MCF 10A (cell line): ENCODE data around the gene KDM2A. TPM values are rescaled to one million over a fixed set of nuclear protein-coding genes. Genes with fewer than 3 reads are reported as not detected.

ENCODE experiments used
- BruUV-seq: library from RNA; stranded (reverse); fragments of 400-500 nt; replicated peaks from 2 replicates; lab custom pipeline; 2021; lab: Mats Ljungman, UMichigan
- CTCF ChIA-PET: fragments of 300-600 bp; sonication (Branson Sonifier 250); formaldehyde crosslinking; extraction: SDS; loops from one replicate; lab custom pipeline; 2021; ENCODE audit warnings: antibody characterized with exemption, inconsistent platforms; lab: Yijun Ruan, JAX
- POLR2A ChIA-PET: fragments of 300-600, 350-650 bp; sonication (Branson Sonifier 250); formaldehyde crosslinking; extraction: SDS; loops from one replicate; lab custom pipeline; 2020; ENCODE audit warnings: antibody characterized with exemption, inconsistent platforms; lab: Yijun Ruan, JAX
- DNase-seq: peaks from one replicate; pipeline ENCODE4 v3.0.0-alpha.2; 2018; ENCODE audit not compliant: unreplicated experiment
- H3K27ac Mint-ChIP-seq: one replicate; pipeline ENCODE4 v1.8.0; 2022; ENCODE audit warnings: mild to moderate bottlenecking, low read depth, mixed read lengths; ENCODE audit not compliant: unreplicated experiment
- H3K27me3 Mint-ChIP-seq: one replicate; pipeline ENCODE4 v1.8.0; 2022; ENCODE audit warnings: mixed read lengths; ENCODE audit not compliant: insufficient read depth, unreplicated experiment
- H3K36me3 Mint-ChIP-seq: one replicate; pipeline ENCODE4 v1.8.0; 2022; ENCODE audit warnings: mild to moderate bottlenecking, moderate library complexity, mixed read lengths; ENCODE audit not compliant: insufficient read depth, unreplicated experiment
- H3K4me1 Mint-ChIP-seq: one replicate; pipeline ENCODE4 v1.8.0; 2022; ENCODE audit warnings: mixed read lengths; ENCODE audit not compliant: insufficient read depth, unreplicated experiment
- H3K4me3 Mint-ChIP-seq: one replicate; pipeline ENCODE4 v1.8.0; 2022; ENCODE audit warnings: mild to moderate bottlenecking, moderate library complexity, mixed read lengths; ENCODE audit not compliant: unreplicated experiment
- H3K9me3 Mint-ChIP-seq: one replicate; pipeline ENCODE4 v1.8.0; 2022; ENCODE audit warnings: mixed read lengths; ENCODE audit not compliant: unreplicated experiment
- CTCF ChIP-seq: fragments of 200-600 bp; IDR thresholded peaks from one replicate; pipeline ENCODE4 v1.8.0; 2022; ENCODE audit warnings: antibody characterized with exemption, mild to moderate bottlenecking; ENCODE audit not compliant: unreplicated experiment
- intact Hi-C: fragments of 100-400 bp; cut with micrococcal nuclease; formaldehyde crosslinking; loops from 2 replicates; pipeline ENCODE4 v1.14.1; 2022
- total RNA-seq: library from RNA; stranded (reverse); gene quantifications from 2 replicates; pipeline ENCODE4 v1.2.3, GENCODE V29; 2022

KDM2A gene
- total RNA-seq, 1 experiment from 2014 or later, result 63.8 TPM

GRCh38 chr11:67306769-67307544 lies 187.9 kb downstream of the KDM2A start:
- no peak for DNase-seq
- ChIA-PET POLR2A (interaction anchor here (0.6 kb wide), 1 partner anchor 60 kb away, joined by 3 read pairs; no protein-coding TSS in a partner anchor), CTCF (interaction anchor here (0.7 to 1.4 kb wide), 2 partner anchors 45 to 75 kb away, joined by 3 read pairs; no protein-coding TSS in a partner anchor)
- Mint-ChIP-seq H3K9me3 (no peaks in the 10 kb centered on the region), H3K4me1 (peaks cover 24% of the 10 kb centered on the region), H3K36me3 (peaks cover 38% of the 10 kb centered on the region), H3K27me3 (no peaks in the 10 kb centered on the region), H3K4me3 (no peak overlapping the region), H3K27ac (no peak overlapping the region)
- BruUV-seq, result no TSS peak
- intact Hi-C loops, result no loop called here
- TF ChIP-seq CTCF, result no peak

GRCh38 chr11:67307545-67308001 lies 188.5 kb downstream of the KDM2A start:
- Mint-ChIP-seq H3K4me1 (peaks cover 27% of the 10 kb centered on the region), H3K36me3 (peaks cover 42% of the 10 kb centered on the region), H3K9me3 (no peaks in the 10 kb centered on the region), H3K27me3 (no peaks in the 10 kb centered on the region), H3K4me3 (no peak overlapping the region), H3K27ac (no peak overlapping the region)
- CTCF ChIA-PET, result interaction anchor here (0.7 to 1.4 kb wide), 3 partner anchors 41 to 76 kb away, joined by 3 read pairs; partner anchors contain the start of gene GRK2
- DNase-seq, result no peak
- BruUV-seq, result no TSS peak
- intact Hi-C loops, result no loop called here
- no peak for TF ChIP-seq CTCF
- POLR2A ChIA-PET, result interaction anchor here (0.6 kb wide), 1 partner anchor 60 kb away, joined by 3 read pairs; no protein-coding TSS in a partner anchor

Other genes starting within 250 kb of the KDM2A start
- 27.0 and 37.7 TPM in 2 replicates for gene PC, start 160.9 kb upstream of the KDM2A start, total RNA-seq
- not detected in 2 replicates for gene C11orf86, start 144.0 kb upstream of the KDM2A start, total RNA-seq
- 0.44 and 0.59 TPM in 2 replicates for gene SYT12, start 96.1 kb upstream of the KDM2A start, total RNA-seq
- gene RHOD, start 62.4 kb upstream of the KDM2A start, total RNA-seq, result 132 and 190 TPM in 2 replicates
- 48.1 and 50.1 TPM in 2 replicates for gene GRK2, start 147.2 kb downstream of the KDM2A start, total RNA-seq
- 39.7 and 46.2 TPM in 2 replicates for gene ANKRD13D, start 170.0 kb downstream of the KDM2A start, total RNA-seq
- 31.7 and 38.0 TPM in 2 replicates for gene SSH3, start 184.3 kb downstream of the KDM2A start, total RNA-seq
- 54.8 and 79.9 TPM in 2 replicates for gene POLD4, start 234.3 kb downstream of the KDM2A start, total RNA-seq